Measurements from ENCODE around the gene CSF1.

CSF1 gene

DNA sequence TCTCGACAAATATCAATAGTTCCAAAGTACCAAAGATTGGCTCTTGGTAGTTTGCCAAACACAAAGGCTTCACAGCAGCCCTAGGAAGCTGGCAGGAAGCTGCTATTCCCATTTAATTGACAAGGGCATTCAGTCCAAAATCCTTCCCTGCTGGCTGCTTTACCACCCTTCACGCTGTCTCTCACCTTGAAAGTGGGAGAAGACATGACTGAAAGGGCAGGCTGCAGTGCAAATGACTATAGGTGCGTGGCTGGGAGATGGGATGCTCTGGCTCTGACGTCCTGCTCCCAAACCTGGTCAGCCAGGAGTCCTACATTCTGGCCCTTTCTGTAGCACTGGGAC is 3.8 kb upstream of the CSF1 start:
- Histone ChIP-seq H2AFZ (ENCODE audit: low read depth, low read length) (no peak overlapping the region), H3K27me3 (ENCODE audit: insufficient read depth, low read length, poor library complexity) (peaks cover 2% of the 10 kb centered on the region), H3K9ac (ENCODE audit: low read depth, low read length) (no peak overlapping the region), H4K20me1 (ENCODE audit: insufficient read depth, low read length) (no peaks in the 10 kb centered on the region), H3K4me3 (ENCODE audit: low read depth in 1 of 2, low read length in 2 of 2) (no peak overlapping the region), H3K27ac (ENCODE audit: low read length) (peak overlapping the region; percentile 56), H3K79me2 (ENCODE audit: insufficient read depth, low read length) (peaks cover 8% of the 10 kb centered on the region), H3K4me2 (ENCODE audit: insufficient read depth, low read length) (no peak overlapping the region; the same call in 1 of the 2 replicates), H3K4me1 (ENCODE audit: insufficient read depth, low read length) (peaks cover 39% of the 10 kb centered on the region), H3K9me3 (ENCODE audit: insufficient read depth, low read length, severe bottlenecking) (no peaks in the 10 kb centered on the region), H3K36me3 (ENCODE audit: insufficient read depth, low read length) (no peaks in the 10 kb centered on the region)
- no peak for TF ChIP-seq EZH2 (IDR thresholded peaks at IDR 0.05; ENCODE audit: borderline replicate concordance, low read depth, low read length, severe bottlenecking)
- TF ChIP-seq, protein P1, sequence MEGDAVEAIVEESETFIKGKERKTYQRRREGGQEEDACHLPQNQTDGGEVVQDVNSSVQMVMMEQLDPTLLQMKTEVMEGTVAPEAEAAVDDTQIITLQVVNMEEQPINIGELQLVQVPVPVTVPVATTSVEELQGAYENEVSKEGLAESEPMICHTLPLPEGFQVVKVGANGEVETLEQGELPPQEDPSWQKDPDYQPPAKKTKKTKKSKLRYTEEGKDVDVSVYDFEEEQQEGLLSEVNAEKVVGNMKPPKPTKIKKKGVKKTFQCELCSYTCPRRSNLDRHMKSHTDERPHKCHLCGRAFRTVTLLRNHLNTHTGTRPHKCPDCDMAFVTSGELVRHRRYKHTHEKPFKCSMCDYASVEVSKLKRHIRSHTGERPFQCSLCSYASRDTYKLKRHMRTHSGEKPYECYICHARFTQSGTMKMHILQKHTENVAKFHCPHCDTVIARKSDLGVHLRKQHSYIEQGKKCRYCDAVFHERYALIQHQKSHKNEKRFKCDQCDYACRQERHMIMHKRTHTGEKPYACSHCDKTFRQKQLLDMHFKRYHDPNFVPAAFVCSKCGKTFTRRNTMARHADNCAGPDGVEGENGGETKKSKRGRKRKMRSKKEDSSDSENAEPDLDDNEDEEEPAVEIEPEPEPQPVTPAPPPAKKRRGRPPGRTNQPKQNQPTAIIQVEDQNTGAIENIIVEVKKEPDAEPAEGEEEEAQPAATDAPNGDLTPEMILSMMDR (IDR thresholded peaks at IDR 0.05; ENCODE audit: borderline replicate concordance, extremely low read depth, low read length, poor library complexity, severe bottlenecking) = no peak
- ATAC-seq (ENCODE audit: insufficient read depth, low read depth) = no peak
- DNase-seq = no peak

DNA sequence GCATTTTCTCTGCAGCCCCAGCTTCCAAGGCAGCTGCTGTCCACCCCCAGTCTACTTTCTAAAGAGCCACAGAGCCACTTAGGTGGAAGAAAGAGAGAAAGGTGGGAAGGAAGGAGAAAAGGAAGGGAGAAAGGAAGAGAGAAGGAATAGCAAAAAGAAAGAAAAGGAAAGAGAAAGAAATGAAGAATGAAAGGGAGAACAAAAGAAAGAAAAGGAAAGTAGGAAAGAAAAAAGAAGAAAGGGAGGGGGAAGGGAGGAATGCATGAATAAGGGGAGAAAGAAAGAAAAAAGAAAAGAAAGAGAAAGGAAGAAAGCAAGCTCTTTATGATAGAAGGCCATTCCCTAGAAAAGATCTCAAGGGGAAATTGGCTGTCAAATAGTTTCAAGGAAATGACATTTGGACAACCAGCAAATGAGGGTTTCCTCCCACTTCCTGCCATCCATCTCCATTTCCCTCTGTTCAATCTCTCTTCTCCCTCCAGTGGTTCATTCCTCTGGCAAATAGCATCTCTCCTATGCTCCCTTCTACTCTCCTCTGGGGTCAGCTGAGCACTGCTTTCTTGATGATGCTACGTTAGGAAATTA is 3.4 kb upstream of the CSF1 start:
- ATAC-seq (ENCODE audit: insufficient read depth, low read depth) = no peak
- H3K27ac ChIP-seq (ENCODE audit: low read length) = no peak overlapping the region
- H3K27me3 ChIP-seq (ENCODE audit: insufficient read depth, low read length, poor library complexity) = peaks cover 2% of the 10 kb centered on the region
- peaks cover 13% of the 10 kb centered on the region for H3K79me2 ChIP-seq (ENCODE audit: insufficient read depth, low read length)
- no peaks in the 10 kb centered on the region for H3K9me3 ChIP-seq (ENCODE audit: insufficient read depth, low read length, severe bottlenecking)
- H4K20me1 ChIP-seq (ENCODE audit: insufficient read depth, low read length) = no peaks in the 10 kb centered on the region
- H3K4me1 ChIP-seq (ENCODE audit: insufficient read depth, low read length) = peaks cover 42% of the 10 kb centered on the region
- no peak overlapping the region for H3K9ac ChIP-seq (ENCODE audit: low read depth, low read length)
- H3K36me3 ChIP-seq (ENCODE audit: insufficient read depth, low read length) = no peaks in the 10 kb centered on the region
- DNase-seq = no peak
- H2AFZ ChIP-seq (ENCODE audit: low read depth, low read length) = no peak overlapping the region
- no peak overlapping the region for H3K4me3 ChIP-seq (ENCODE audit: low read depth in 1 of 2, low read length in 2 of 2)
- no peak for TF ChIP-seq EZH2 (IDR thresholded peaks at IDR 0.05; ENCODE audit: borderline replicate concordance, low read depth, low read length, severe bottlenecking)
- TF ChIP-seq, protein P1 (IDR thresholded peaks at IDR 0.05; ENCODE audit: borderline replicate concordance, extremely low read depth, low read length, poor library complexity, severe bottlenecking) = no peak
- H3K4me2 ChIP-seq (ENCODE audit: insufficient read depth, low read length) = no peak overlapping the region

DNA sequence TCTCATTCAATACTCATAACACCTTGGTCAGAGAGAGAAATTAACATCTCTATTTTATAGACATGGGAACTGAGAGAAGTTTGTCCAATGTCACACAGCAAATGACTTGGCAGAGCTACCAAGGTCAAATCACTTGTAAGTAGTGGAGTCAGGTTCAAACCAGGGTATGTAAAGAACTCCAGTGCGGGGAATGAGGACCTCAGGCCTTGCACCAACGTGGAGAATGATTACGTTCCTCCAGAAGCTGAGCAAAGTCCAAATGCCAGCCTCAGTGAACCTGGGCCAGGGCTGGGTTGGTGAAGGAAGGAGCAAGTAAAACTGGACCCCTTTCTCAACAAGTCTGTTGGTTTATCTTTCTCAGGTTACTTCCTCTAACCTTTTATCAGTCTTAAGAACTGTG is 1.8 kb upstream of the CSF1 start:
- no peak overlapping the region for H3K4me3 ChIP-seq (ENCODE audit: low read depth in 1 of 2, low read length in 2 of 2)
- TF ChIP-seq, protein P1 (IDR thresholded peaks at IDR 0.05; ENCODE audit: borderline replicate concordance, extremely low read depth, low read length, poor library complexity, severe bottlenecking) = no peak
- no peak for TF ChIP-seq EZH2 (IDR thresholded peaks at IDR 0.05; ENCODE audit: borderline replicate concordance, low read depth, low read length, severe bottlenecking)
- H3K9ac ChIP-seq (ENCODE audit: low read depth, low read length) = no peak overlapping the region
- no peaks in the 10 kb centered on the region for H3K36me3 ChIP-seq (ENCODE audit: insufficient read depth, low read length)
- peaks cover 2% of the 10 kb centered on the region for H3K27me3 ChIP-seq (ENCODE audit: insufficient read depth, low read length, poor library complexity)
- H4K20me1 ChIP-seq (ENCODE audit: insufficient read depth, low read length) = no peaks in the 10 kb centered on the region
- no peaks in the 10 kb centered on the region for H3K9me3 ChIP-seq (ENCODE audit: insufficient read depth, low read length, severe bottlenecking)
- peaks cover 27% of the 10 kb centered on the region for H3K79me2 ChIP-seq (ENCODE audit: insufficient read depth, low read length)
- H2AFZ ChIP-seq (ENCODE audit: low read depth, low read length) = no peak overlapping the region
- DNase-seq (no peak), ATAC-seq (ENCODE audit: insufficient read depth, low read depth) (no peak)
- no peak overlapping the region for H3K27ac ChIP-seq (ENCODE audit: low read length)
- peaks cover 58% of the 10 kb centered on the region for H3K4me1 ChIP-seq (ENCODE audit: insufficient read depth, low read length)
- H3K4me2 ChIP-seq (ENCODE audit: insufficient read depth, low read length) = no peak overlapping the region
